HepG2 (cell line): ENCODE data around the gene AP2S1. TPM values are rescaled to one million over a fixed set of nuclear protein-coding genes. Genes with fewer than 3 reads are reported as not detected.

Experiments
- CBX5 ChIP-seq: sonication (generic); formaldehyde crosslinking; IDR thresholded peaks from 2 replicates; pipeline ENCODE4 v1.4.0; 2020; ENCODE audit warnings: missing genetic modification reagents, borderline replicate concordance
- FOSL1 ChIP-seq: sonication (generic); formaldehyde crosslinking; IDR thresholded peaks from 2 replicates; pipeline ENCODE4 v1.9.0; 2021; ENCODE audit warnings: missing genetic modification reagents, borderline replicate concordance
- FOXA1 ChIP-seq, 2 experiments: fragments of 450-650 bp in 1 of 2; sonication (generic) in 1 of 2; formaldehyde crosslinking in 1 of 2; IDR thresholded peaks; 2 replicates each; pipeline versions ENCODE4 v1.4.0 to v1.6.1; 2016 to 2020; ENCODE audit warnings: missing genetic modification reagents in 1 of 2
- KDM5B ChIP-seq: sonication (generic); formaldehyde crosslinking; IDR thresholded peaks from 2 replicates; pipeline ENCODE4 v1.4.0; 2020; ENCODE audit warnings: missing genetic modification reagents, mild to moderate bottlenecking, borderline replicate concordance
- NFATC3 ChIP-seq: sonication (generic); formaldehyde crosslinking; IDR thresholded peaks from 2 replicates; pipeline ENCODE4 v1.5.1; 2020; ENCODE audit warnings: mild to moderate bottlenecking, missing genetic modification reagents
- NR1H2 ChIP-seq: sonication (generic); formaldehyde crosslinking; IDR thresholded peaks from 2 replicates; pipeline ENCODE4 v1.8.1; 2022; ENCODE audit warnings: low read depth, missing genetic modification reagents, borderline replicate concordance
- PHB2 ChIP-seq: fragments of 450-650 bp; IDR thresholded peaks from 2 replicates; pipeline ENCODE4 v1.6.1; 2018; ENCODE audit not compliant: partially characterized antibody
- SP140L ChIP-seq: sonication (generic); formaldehyde crosslinking; IDR thresholded peaks from 2 replicates; pipeline ENCODE4 v1.4.0; 2020; ENCODE audit warnings: missing genetic modification reagents, borderline replicate concordance
- SYNCRIP ChIP-seq: fragments of 200-400 bp; formaldehyde crosslinking; IDR thresholded peaks from 2 replicates; pipeline ENCODE4 v1.6.1; 2018; ENCODE audit warnings: mild to moderate bottlenecking, low read depth, low read length; ENCODE audit not compliant: insufficient read depth
- ZBTB38 ChIP-seq: sonication (generic); formaldehyde crosslinking; IDR thresholded peaks from 2 replicates; pipeline ENCODE4 v1.5.1; 2020; ENCODE audit warnings: mild to moderate bottlenecking, missing genetic modification reagents
- ZNF431 ChIP-seq: sonication (generic); formaldehyde crosslinking; IDR thresholded peaks from 2 replicates; pipeline ENCODE4 v1.9.0; 2022; ENCODE audit warnings: missing genetic modification reagents, low read depth, mild to moderate bottlenecking, borderline replicate concordance
- ZNF720 ChIP-seq: sonication (generic); formaldehyde crosslinking; IDR thresholded peaks from 2 replicates; pipeline ENCODE4 v1.4.0; 2020; ENCODE audit warnings: missing genetic modification reagents
- polyA plus RNA-seq, 8 experiments: library from polyadenylated mRNA; depleted of rRNA in 3 of 8; stranded (reverse) in 7 of 8; unstranded in 1 of 8; fragments of >200 nt; fragmentation: Illumina TruSeq in 4 of 8; extraction: Trizol in 4 of 8; gene quantifications; 2 replicates each; pipeline versions ENCODE4 v1.2.1 to v1.2.3, GENCODE V29; 2011 to 2016; ENCODE audit warnings: low read depth in 4 of 8, missing spikeins in 1 of 8, mixed read lengths in 1 of 8; ENCODE audit not compliant: insufficient read depth in 1 of 8
- total RNA-seq, 5 experiments: library from RNA; depleted of rRNA; stranded (reverse); fragments of >200 nt; fragmentation: Illumina TruSeq; extraction: Trizol; gene quantifications; 2 replicates each; pipeline ENCODE4 v1.2.3, GENCODE V29; 2016; ENCODE audit warnings: low read depth in 1 of 5
- TF ChIP-seq, protein P1 (sequence below): sonication (generic); formaldehyde crosslinking; IDR thresholded peaks from 2 replicates; pipeline ENCODE4 v1.4.0; 2020; ENCODE audit warnings: low read depth, missing genetic modification reagents
- TF ChIP-seq, protein P2 (sequence below): IDR thresholded peaks from 2 replicates; pipeline ENCODE4 v1.4.0; 2020; ENCODE audit warnings: mild to moderate bottlenecking, missing genetic modification reagents
- TF ChIP-seq, protein P3 (sequence below): sonication (generic); formaldehyde crosslinking; IDR thresholded peaks from 2 replicates; pipeline ENCODE4 v1.4.0; 2020; ENCODE audit warnings: mild to moderate bottlenecking, missing genetic modification reagents
- TF ChIP-seq, protein P4 (sequence below): sonication (generic); formaldehyde crosslinking; IDR thresholded peaks from 2 replicates; pipeline ENCODE4 v1.4.0; 2020; ENCODE audit warnings: missing genetic modification reagents, borderline replicate concordance
- TF ChIP-seq, protein P5 (sequence below): IDR thresholded peaks from 2 replicates; pipeline ENCODE4 v1.6.1; 2016; ENCODE audit warnings: missing genetic modification reagents, missing compliant biosample characterization

AP2S1 gene
- total and polyA plus RNA-seq, 2 of the 13 experiments (the other 11 are each of a cell fraction or from before 2014, with no cell fraction given) = 45.2 to 86.1 TPM

DNA sequence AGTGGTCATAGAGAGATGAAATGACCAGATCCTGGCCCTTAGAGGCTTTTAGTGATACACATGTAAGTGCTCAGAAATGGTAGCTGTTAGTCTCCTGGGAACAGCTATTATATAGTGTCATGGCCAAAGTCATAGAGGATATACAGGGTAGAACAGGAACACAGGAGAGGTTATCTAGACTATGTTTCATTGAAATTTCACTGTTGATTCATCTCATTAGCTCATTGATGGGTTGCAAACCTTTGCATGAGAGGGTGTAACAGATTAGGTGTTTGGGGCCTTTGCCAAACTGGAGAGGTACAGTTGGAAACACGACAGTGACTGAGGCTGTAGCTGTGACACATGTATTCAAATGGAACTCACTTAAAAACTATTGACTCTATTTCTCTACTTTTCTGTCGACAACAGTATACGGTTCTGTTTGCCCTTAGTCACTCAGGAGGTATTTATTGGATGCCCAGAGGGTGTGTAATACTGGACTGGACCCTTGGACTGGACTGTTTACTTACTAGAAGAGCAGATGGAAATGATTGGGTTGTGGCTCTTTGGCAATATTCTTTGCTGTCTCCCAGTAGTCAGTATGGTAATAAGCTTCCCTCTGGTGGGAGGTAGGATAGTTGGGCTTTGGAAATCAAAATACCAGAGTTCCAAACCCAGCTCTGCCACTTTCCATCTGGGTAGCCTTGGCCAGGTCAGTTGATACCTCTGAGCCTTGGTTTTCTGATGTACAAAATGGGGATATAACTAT lies 40.0 kb upstream of the AP2S1 start (continued):
- no peak for TF ChIP-seq KDM5B
- TF ChIP-seq ZNF720 (CRISPR knock-in tag) = no peak
- TF ChIP-seq CBX5 = 0 out of 2 replicates have a peak, but pooled peaks have one; percentile 11
- TF ChIP-seq FOSL1 (CRISPR knock-in tag) = peak; percentile 90
- TF ChIP-seq, protein P1, sequence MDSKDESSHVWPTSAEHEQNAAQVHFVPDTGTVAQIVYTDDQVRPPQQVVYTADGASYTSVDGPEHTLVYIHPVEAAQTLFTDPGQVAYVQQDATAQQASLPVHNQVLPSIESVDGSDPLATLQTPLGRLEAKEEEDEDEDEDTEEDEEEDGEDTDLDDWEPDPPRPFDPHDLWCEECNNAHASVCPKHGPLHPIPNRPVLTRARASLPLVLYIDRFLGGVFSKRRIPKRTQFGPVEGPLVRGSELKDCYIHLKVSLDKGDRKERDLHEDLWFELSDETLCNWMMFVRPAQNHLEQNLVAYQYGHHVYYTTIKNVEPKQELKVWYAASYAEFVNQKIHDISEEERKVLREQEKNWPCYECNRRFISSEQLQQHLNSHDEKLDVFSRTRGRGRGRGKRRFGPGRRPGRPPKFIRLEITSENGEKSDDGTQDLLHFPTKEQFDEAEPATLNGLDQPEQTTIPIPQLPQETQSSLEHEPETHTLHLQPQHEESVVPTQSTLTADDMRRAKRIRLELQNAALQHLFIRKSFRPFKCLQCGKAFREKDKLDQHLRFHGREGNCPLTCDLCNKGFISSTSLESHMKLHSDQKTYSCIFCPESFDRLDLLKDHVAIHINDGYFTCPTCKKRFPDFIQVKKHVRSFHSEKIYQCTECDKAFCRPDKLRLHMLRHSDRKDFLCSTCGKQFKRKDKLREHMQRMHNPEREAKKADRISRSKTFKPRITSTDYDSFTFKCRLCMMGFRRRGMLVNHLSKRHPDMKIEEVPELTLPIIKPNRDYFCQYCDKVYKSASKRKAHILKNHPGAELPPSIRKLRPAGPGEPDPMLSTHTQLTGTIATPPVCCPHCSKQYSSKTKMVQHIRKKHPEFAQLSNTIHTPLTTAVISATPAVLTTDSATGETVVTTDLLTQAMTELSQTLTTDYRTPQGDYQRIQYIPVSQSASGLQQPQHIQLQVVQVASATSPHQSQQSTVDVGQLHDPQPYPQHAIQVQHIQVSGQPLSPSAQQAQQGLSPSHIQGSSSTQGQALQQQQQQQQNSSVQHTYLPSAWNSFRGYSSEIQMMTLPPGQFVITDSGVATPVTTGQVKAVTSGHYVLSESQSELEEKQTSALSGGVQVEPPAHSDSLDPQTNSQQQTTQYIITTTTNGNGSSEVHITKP (CRISPR knock-in tag) = 0 out of 2 replicates have a peak, but pooled peaks have one; percentile 71
- TF ChIP-seq, protein P2, sequence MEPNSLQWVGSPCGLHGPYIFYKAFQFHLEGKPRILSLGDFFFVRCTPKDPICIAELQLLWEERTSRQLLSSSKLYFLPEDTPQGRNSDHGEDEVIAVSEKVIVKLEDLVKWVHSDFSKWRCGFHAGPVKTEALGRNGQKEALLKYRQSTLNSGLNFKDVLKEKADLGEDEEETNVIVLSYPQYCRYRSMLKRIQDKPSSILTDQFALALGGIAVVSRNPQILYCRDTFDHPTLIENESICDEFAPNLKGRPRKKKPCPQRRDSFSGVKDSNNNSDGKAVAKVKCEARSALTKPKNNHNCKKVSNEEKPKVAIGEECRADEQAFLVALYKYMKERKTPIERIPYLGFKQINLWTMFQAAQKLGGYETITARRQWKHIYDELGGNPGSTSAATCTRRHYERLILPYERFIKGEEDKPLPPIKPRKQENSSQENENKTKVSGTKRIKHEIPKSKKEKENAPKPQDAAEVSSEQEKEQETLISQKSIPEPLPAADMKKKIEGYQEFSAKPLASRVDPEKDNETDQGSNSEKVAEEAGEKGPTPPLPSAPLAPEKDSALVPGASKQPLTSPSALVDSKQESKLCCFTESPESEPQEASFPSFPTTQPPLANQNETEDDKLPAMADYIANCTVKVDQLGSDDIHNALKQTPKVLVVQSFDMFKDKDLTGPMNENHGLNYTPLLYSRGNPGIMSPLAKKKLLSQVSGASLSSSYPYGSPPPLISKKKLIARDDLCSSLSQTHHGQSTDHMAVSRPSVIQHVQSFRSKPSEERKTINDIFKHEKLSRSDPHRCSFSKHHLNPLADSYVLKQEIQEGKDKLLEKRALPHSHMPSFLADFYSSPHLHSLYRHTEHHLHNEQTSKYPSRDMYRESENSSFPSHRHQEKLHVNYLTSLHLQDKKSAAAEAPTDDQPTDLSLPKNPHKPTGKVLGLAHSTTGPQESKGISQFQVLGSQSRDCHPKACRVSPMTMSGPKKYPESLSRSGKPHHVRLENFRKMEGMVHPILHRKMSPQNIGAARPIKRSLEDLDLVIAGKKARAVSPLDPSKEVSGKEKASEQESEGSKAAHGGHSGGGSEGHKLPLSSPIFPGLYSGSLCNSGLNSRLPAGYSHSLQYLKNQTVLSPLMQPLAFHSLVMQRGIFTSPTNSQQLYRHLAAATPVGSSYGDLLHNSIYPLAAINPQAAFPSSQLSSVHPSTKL (CRISPR knock-in tag) = peak; percentile 95
- TF ChIP-seq, protein P3, sequence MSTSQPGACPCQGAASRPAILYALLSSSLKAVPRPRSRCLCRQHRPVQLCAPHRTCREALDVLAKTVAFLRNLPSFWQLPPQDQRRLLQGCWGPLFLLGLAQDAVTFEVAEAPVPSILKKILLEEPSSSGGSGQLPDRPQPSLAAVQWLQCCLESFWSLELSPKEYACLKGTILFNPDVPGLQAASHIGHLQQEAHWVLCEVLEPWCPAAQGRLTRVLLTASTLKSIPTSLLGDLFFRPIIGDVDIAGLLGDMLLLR (CRISPR knock-in tag) = no peak
- TF ChIP-seq, protein P4, sequence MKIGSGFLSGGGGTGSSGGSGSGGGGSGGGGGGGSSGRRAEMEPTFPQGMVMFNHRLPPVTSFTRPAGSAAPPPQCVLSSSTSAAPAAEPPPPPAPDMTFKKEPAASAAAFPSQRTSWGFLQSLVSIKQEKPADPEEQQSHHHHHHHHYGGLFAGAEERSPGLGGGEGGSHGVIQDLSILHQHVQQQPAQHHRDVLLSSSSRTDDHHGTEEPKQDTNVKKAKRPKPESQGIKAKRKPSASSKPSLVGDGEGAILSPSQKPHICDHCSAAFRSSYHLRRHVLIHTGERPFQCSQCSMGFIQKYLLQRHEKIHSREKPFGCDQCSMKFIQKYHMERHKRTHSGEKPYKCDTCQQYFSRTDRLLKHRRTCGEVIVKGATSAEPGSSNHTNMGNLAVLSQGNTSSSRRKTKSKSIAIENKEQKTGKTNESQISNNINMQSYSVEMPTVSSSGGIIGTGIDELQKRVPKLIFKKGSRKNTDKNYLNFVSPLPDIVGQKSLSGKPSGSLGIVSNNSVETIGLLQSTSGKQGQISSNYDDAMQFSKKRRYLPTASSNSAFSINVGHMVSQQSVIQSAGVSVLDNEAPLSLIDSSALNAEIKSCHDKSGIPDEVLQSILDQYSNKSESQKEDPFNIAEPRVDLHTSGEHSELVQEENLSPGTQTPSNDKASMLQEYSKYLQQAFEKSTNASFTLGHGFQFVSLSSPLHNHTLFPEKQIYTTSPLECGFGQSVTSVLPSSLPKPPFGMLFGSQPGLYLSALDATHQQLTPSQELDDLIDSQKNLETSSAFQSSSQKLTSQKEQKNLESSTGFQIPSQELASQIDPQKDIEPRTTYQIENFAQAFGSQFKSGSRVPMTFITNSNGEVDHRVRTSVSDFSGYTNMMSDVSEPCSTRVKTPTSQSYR (CRISPR knock-in tag) = peak; percentile 35; the same call in 1 of the 2 replicates
- TF ChIP-seq SP140L (CRISPR knock-in tag) = peak; percentile 85; the same call in 1 of the 2 replicates
- TF ChIP-seq, protein P5, sequence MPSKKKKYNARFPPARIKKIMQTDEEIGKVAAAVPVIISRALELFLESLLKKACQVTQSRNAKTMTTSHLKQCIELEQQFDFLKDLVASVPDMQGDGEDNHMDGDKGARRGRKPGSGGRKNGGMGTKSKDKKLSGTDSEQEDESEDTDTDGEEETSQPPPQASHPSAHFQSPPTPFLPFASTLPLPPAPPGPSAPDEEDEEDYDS (CRISPR knock-in tag) = peak; percentile 83
- TF ChIP-seq PHB2 = no peak
- no peak for TF ChIP-seq ZNF431
- no peak for TF ChIP-seq ZBTB38 (CRISPR knock-in tag)
- no peak for TF ChIP-seq NR1H2 (CRISPR knock-in tag)
- no peak for TF ChIP-seq SYNCRIP
- no peak for TF ChIP-seq NFATC3 (CRISPR knock-in tag)
- TF ChIP-seq FOXA1 (IDR thresholded peaks at IDR 0.05) = peak; percentile 90
- peak; percentile 94 for TF ChIP-seq FOXA1 (CRISPR knock-in tag; IDR thresholded peaks at IDR 0.05)
